PC-9 (cell line): ENCODE results near the gene IGLL5. TPM values are rescaled to one million over a fixed set of nuclear protein-coding genes. Genes with fewer than 3 reads are reported as not detected.

ENCODE experiments used
- BruUV-seq: library from RNA; stranded (reverse); fragments of 400-500 nt; replicated peaks from 2 replicates; lab custom pipeline; 2021; lab: Mats Ljungman, UMichigan
- CTCF ChIA-PET: fragments of 300-600 bp; sonication (Branson Sonifier 250); formaldehyde crosslinking; loops from one replicate; lab custom pipeline; 2022; ENCODE audit warnings: antibody characterized with exemption; lab: Charles Lee
- POLR2A ChIA-PET: fragments of 300-600 bp; sonication (Branson Sonifier 250); formaldehyde crosslinking; loops from one replicate; lab custom pipeline; 2022; ENCODE audit warnings: antibody characterized with exemption; ENCODE audit not compliant: unreplicated experiment; lab: Charles Lee
- DNase-seq, 2 experiments: peaks; one replicate each; pipeline versions ENCODE4 v3.0.0 to v3.0.0-alpha.2; 2015 to 2022; ENCODE audit warnings: mixed read lengths in 1 of 2
- H2AFZ ChIP-seq: fragments of 200-600 bp; sonication (generic); 2 replicates; pipeline ENCODE4 v1.8.1; 2017; ENCODE audit warnings: antibody characterized with exemption
- H3F3A ChIP-seq: fragments of 200-600 bp; sonication (generic); 2 replicates; pipeline ENCODE4 v1.8.1; 2017; ENCODE audit warnings: antibody characterized with exemption, mild to moderate bottlenecking, low read depth; ENCODE audit not compliant: insufficient read depth
- H3K27ac ChIP-seq: fragments of 200-600 bp; sonication (generic); 2 replicates; pipeline ENCODE4 v1.6.1; 2016; ENCODE audit warnings: mixed run types
- H3K27me3 ChIP-seq: fragments of 200-600 bp; sonication (generic); 2 replicates; pipeline ENCODE4 v1.6.1; 2016; ENCODE audit warnings: low read depth, mixed run types; ENCODE audit not compliant: insufficient read depth
- H3K36me3 ChIP-seq: fragments of 200-600 bp; sonication (generic); 2 replicates; pipeline ENCODE4 v1.6.1; 2016; ENCODE audit warnings: low read depth, mixed run types
- H3K4me1 ChIP-seq: fragments of 200-600 bp; sonication (generic); replicated peaks from 2 replicates; pipeline ENCODE4 v1.6.1; 2016; ENCODE audit warnings: mixed run types; ENCODE audit not compliant: insufficient read depth
- H3K4me2 ChIP-seq: fragments of 200-600 bp; sonication (generic); 2 replicates; pipeline ENCODE4 v1.6.1; 2017; ENCODE audit warnings: mixed run types
- H3K4me3 ChIP-seq: fragments of 200-600 bp; sonication (generic); 2 replicates; pipeline ENCODE4 v1.6.1; 2016; ENCODE audit warnings: mixed run types
- H3K79me2 ChIP-seq: fragments of 200-600 bp; sonication (generic); 2 replicates; pipeline ENCODE4 v1.6.1; 2017; ENCODE audit warnings: low read depth, mixed run types
- H3K9me2 ChIP-seq: fragments of 200-600 bp; sonication (generic); 2 replicates; pipeline ENCODE4 v1.8.1; 2017; ENCODE audit warnings: mild to moderate bottlenecking; ENCODE audit not compliant: insufficient read depth
- H3K9me3 ChIP-seq: fragments of 200-600 bp; sonication (generic); 2 replicates; pipeline ENCODE4 v1.8.1; 2016; ENCODE audit warnings: low read depth; ENCODE audit not compliant: insufficient read depth
- H4K20me1 ChIP-seq: fragments of 200-600 bp; sonication (generic); 2 replicates; pipeline ENCODE4 v1.8.1; 2017; ENCODE audit not compliant: insufficient read depth
- CTCF ChIP-seq: fragments of 200-600 bp; sonication (generic); conservative IDR thresholded peaks from 2 replicates; pipeline ENCODE4 v1.6.1; 2017; ENCODE audit warnings: mixed run types, antibody characterized with exemption, mild to moderate bottlenecking, moderate library complexity
- EZH2 ChIP-seq: fragments of 200-600 bp; sonication (generic); IDR thresholded peaks from 2 replicates; pipeline ENCODE4 v1.8.0; 2017; ENCODE audit warnings: antibody characterized with exemption, low read depth
- intact Hi-C: fragments of 100-400 bp; cut with micrococcal nuclease; formaldehyde crosslinking; loops from one replicate; pipeline ENCODE4 v1.10.0; 2022; ENCODE audit not compliant: unreplicated experiment
- total RNA-seq: library from RNA; stranded (reverse); gene quantifications from 2 replicates; pipeline ENCODE4 v1.2.3, GENCODE V29; 2021

The IGLL5 gene
- total RNA-seq, 1 experiment from 2014 or later = not detected

- H3K9me3 ChIP-seq = no peaks in the 10 kb centered on the region
Observed at GRCh38 chr22:22908495-22908861, 20.9 kb downstream of the IGLL5 start.

GRCh38 chr22:22908941-22909604, 21.5 kb downstream of the IGLL5 start:
- BruUV-seq = no TSS peak
- intact Hi-C loops = no loop called here
- no peaks in the 10 kb centered on the region for H3K4me1 ChIP-seq
- H3F3A ChIP-seq = no peaks in the 10 kb centered on the region
- H3K36me3 ChIP-seq = no peaks in the 10 kb centered on the region
- H2AFZ ChIP-seq = no peak overlapping the region
- H3K4me3 ChIP-seq = no peak overlapping the region
- H4K20me1 ChIP-seq = no peaks in the 10 kb centered on the region
- H3K9me2 ChIP-seq = no peaks in the 10 kb centered on the region
- H3K79me2 ChIP-seq = no peaks in the 10 kb centered on the region
- peaks cover 80% of the 10 kb centered on the region for H3K27me3 ChIP-seq
- H3K9me3 ChIP-seq = no peaks in the 10 kb centered on the region
- H3K27ac ChIP-seq = no peak overlapping the region
- no peak for DNase-seq
- H3K4me2 ChIP-seq = no peak overlapping the region
- TF ChIP-seq EZH2 (no peak), CTCF (no peak)
- POLR2A ChIA-PET = no interaction called here
- CTCF ChIA-PET = no interaction called here

More at GRCh38 chr22:22908495-22908861, 20.9 kb downstream of the IGLL5 start:
- Histone ChIP-seq H3K4me1 (no peaks in the 10 kb centered on the region), H3K9me2 (no peaks in the 10 kb centered on the region), H3K36me3 (no peaks in the 10 kb centered on the region), H3K4me3 (no peak overlapping the region), H3K79me2 (no peaks in the 10 kb centered on the region), H3K27me3 (peaks cover 77% of the 10 kb centered on the region), H3K4me2 (no peak overlapping the region), H3K27ac (no peak overlapping the region), H3F3A (no peaks in the 10 kb centered on the region), H2AFZ (no peak overlapping the region), H4K20me1 (no peaks in the 10 kb centered on the region)
- ChIA-PET POLR2A (no interaction called here), CTCF (no interaction called here)
- intact Hi-C loops = no loop called here
- TF ChIP-seq CTCF (no peak), EZH2 (no peak)
- BruUV-seq = no TSS peak
- DNase-seq = no peak

GRCh38 chr22:22909605-22910271, 22.1 kb downstream of the IGLL5 start:
- Histone ChIP-seq H3K4me3 (no peak overlapping the region), H3K27ac (no peak overlapping the region), H3K4me2 (no peak overlapping the region), H3F3A (no peaks in the 10 kb centered on the region), H3K4me1 (no peaks in the 10 kb centered on the region), H3K9me3 (no peaks in the 10 kb centered on the region), H2AFZ (no peak overlapping the region), H3K9me2 (no peaks in the 10 kb centered on the region), H3K79me2 (no peaks in the 10 kb centered on the region), H3K36me3 (no peaks in the 10 kb centered on the region), H4K20me1 (no peaks in the 10 kb centered on the region), H3K27me3 (peaks cover 86% of the 10 kb centered on the region)
- POLR2A ChIA-PET = no interaction called here
- no peak for TF ChIP-seq EZH2
- TF ChIP-seq CTCF = no peak
- no TSS peak for BruUV-seq
- no peak for DNase-seq
- CTCF ChIA-PET = no interaction called here
- intact Hi-C loops = no loop called here
